Endodermal cell (in vitro differentiated cells): Measurements from ENCODE around the gene AP3S2. TPM values are rescaled to one million over a fixed set of nuclear protein-coding genes. Genes with fewer than 3 reads are reported as not detected.

ENCODE experiments used
- DNase-seq: peaks from one replicate; pipeline ENCODE4 v3.0.0-alpha.2; 2017
- H3K27ac ChIP-seq: 2 replicates; pipeline ENCODE4 v1.5.1; 2013; ENCODE audit warnings: mild to moderate bottlenecking, low read depth, low read length, moderate library complexity
- H3K27me3 ChIP-seq: 2 replicates; pipeline ENCODE4 v1.6.1; 2013; ENCODE audit warnings: mild to moderate bottlenecking, low read length, moderate library complexity; ENCODE audit not compliant: insufficient read depth, control insufficient read depth, poor library complexity, severe bottlenecking
- H3K36me3 ChIP-seq: 2 replicates; pipeline ENCODE4 v1.7.0; 2013; ENCODE audit warnings: mild to moderate bottlenecking, low read length, moderate library complexity; ENCODE audit not compliant: control insufficient read depth, insufficient read depth
- H3K4me1 ChIP-seq: one replicate; pipeline ENCODE4 v1.7.0; 2013; ENCODE audit warnings: low read length; ENCODE audit not compliant: control insufficient read depth, insufficient read depth
- H3K4me3 ChIP-seq: 2 replicates; pipeline ENCODE4 v1.5.1; 2013; ENCODE audit warnings: mild to moderate bottlenecking, low read length, moderate library complexity
- H3K9ac ChIP-seq: 2 replicates; pipeline ENCODE4 v1.6.1; 2013; ENCODE audit warnings: mild to moderate bottlenecking, low read length, moderate library complexity; ENCODE audit not compliant: poor library complexity, severe bottlenecking; ENCODE audit errors: extremely low read depth
- H3K9me3 ChIP-seq: 2 replicates; pipeline ENCODE4 v1.6.1; 2013; ENCODE audit warnings: mild to moderate bottlenecking, low read length, moderate library complexity; ENCODE audit not compliant: control insufficient read depth
- H3K27ac Mint-ChIP-seq: 2 replicates; pipeline ENCODE4 v1.8.0; 2020; ENCODE audit warnings: mixed read lengths
- H3K27me3 Mint-ChIP-seq: 2 replicates; pipeline ENCODE4 v1.8.0; 2021; ENCODE audit warnings: mild to moderate bottlenecking, mixed read lengths; ENCODE audit not compliant: insufficient read depth
- H3K36me3 Mint-ChIP-seq: 2 replicates; pipeline ENCODE4 v1.8.0; 2020; ENCODE audit warnings: low read depth, mixed read lengths
- H3K4me1 Mint-ChIP-seq: 2 replicates; pipeline ENCODE4 v1.8.0; 2020; ENCODE audit warnings: mixed read lengths
- H3K4me3 Mint-ChIP-seq: 2 replicates; pipeline ENCODE4 v1.8.0; 2020; ENCODE audit warnings: mild to moderate bottlenecking, moderate library complexity, mixed read lengths
- H3K9me3 Mint-ChIP-seq: 2 replicates; pipeline ENCODE4 v1.8.0; 2020; ENCODE audit warnings: mild to moderate bottlenecking, mixed read lengths
- CTCF ChIP-seq: fragments of 200-600 bp; sonication (generic); conservative IDR thresholded peaks from 2 replicates; pipeline ENCODE4 v1.5.0; 2021; ENCODE audit warnings: antibody characterized with exemption, mild to moderate bottlenecking
- WGBS, 2 experiments: methylation state at CpG; one replicate each; pipeline versions ENCODE4 v1.1.5 to v1.1.7; 2013; ENCODE audit warnings: missing lambda C conversion rate in 2 of 2, mixed read lengths in 1 of 2; ENCODE audit not compliant: insufficient coverage in 1 of 2, insufficient read length in 1 of 2; 5-methylcytosine and 5-hydroxymethylcytosine counted together
- total RNA-seq, 2 donors: library from RNA; stranded (reverse); fragmentation: NEBNext Ultra II Directional in 1 of 2; extraction: Animal tissue kit (Norgen Biotek cat#: 25700) in 1 of 2; gene quantifications; 2 replicates in 1 of 2; 3 replicates in 1 of 2; pipeline ENCODE4 v1.2.1, GENCODE V29; 2021

Gene AP3S2
- total RNA-seq, 2 donors from 2014 or later = 39.5 to 54.4 TPM

DNA sequence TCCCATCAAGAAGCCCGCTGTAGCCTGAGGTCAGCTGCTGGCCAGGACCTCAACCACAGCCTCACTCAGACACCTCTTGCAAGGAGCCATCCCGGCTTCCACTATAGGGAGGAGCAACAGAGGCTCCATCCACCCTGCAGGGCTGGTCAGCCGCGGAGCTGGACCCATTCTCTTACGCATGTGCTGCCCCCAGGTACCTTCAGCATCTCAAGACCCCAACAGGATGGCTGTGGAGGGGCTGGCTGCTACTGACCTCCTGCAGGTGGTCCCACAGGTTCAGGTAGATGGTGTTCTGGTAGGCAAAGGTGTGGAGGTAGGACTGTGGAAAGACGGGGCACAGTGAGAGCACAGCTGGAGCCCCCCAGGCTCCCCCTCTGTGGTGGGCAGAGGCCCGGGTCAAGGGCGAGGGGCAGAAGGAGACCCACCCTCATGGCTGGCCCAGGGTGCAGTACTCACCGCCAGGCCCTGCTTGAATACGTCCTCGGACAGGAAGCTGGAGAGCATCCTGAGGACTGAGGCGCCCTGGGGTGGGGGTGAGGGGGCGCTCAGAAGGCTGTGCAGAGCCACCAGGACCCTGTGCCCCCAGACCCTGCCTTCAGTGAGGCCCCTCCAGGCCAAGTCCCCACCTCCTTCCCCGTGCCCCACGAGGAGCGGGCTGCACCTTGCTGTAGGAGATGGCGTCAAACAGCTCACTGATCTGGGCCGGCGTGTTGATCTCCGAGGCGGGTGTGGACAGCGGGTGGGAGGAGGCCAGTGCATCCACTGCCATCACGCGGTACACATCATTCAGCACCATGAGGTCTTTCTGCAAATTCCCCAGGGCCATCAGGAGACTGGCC, 90.6 kb downstream of the AP3S2 start:
- Histone ChIP-seq H3K27ac (no peak overlapping the region), H3K9me3 (no peaks in the 10 kb centered on the region), H3K4me1 (no peaks in the 10 kb centered on the region), H3K9ac (no peak overlapping the region), H3K36me3 (no peaks in the 10 kb centered on the region), H3K27me3 (no peaks in the 10 kb centered on the region), H3K4me3 (no peak overlapping the region)
- Mint-ChIP-seq H3K36me3 (no peaks in the 10 kb centered on the region), H3K27me3 (peaks cover 10% of the 10 kb centered on the region), H3K4me3 (no peak overlapping the region), H3K27ac (no peak overlapping the region), H3K4me1 (peaks cover 3% of the 10 kb centered on the region), H3K9me3 (no peaks in the 10 kb centered on the region)
- no peak for DNase-seq
- 93 to 98% methylated on average over 12 to 24 of the region's 24 CpGs for WGBS, 2 experiments
- no peak for TF ChIP-seq CTCF

DNA sequence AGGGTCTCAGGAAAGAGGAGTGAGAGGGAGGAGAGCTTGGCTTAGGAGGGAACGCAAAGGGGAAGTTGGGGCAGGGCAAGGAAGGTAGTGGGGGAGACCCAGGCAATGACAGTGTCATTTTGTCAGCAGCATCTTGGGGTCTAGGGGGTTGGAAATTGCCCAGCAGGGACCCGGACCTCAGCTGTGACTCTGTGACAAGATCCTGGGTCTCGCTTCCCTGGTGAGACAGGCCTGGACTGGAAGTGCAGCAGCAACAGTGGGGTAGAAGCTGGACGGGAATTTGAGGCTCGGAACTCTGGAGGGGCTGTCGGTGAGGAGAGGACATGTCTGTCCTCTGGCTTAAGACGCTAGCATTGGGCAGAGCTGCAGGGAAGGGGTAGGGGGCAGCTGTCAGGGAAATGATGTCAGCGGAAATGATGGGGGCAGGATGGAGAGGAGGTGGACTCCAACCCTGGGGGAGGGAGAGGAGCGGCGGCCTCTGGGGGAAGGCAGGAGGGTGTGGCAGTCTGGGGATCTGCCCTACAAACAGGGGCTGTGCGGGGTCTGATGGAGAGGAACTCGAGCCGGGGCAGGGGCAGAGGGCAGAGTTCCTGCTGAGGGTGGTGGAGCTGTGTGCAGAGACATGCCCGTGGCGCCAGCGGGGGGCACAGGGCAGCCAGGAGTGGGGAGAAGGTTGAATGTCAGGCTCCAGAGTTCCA, 91.4 kb downstream of the AP3S2 start:
- Histone ChIP-seq H3K4me1 (no peaks in the 10 kb centered on the region), H3K27me3 (no peaks in the 10 kb centered on the region), H3K9ac (no peak overlapping the region), H3K36me3 (no peaks in the 10 kb centered on the region), H3K4me3 (no peak overlapping the region), H3K27ac (no peak overlapping the region), H3K9me3 (no peaks in the 10 kb centered on the region)
- no peak overlapping the region for H3K27ac Mint-ChIP-seq
- 86 to 89% methylated on average over 12 to 16 of the region's 16 CpGs for WGBS, 2 experiments
- TF ChIP-seq CTCF = no peak
- no peak overlapping the region for H3K4me3 Mint-ChIP-seq
- no peaks in the 10 kb centered on the region for H3K36me3 Mint-ChIP-seq
- DNase-seq = no peak
- no peaks in the 10 kb centered on the region for H3K4me1 Mint-ChIP-seq
- H3K9me3 Mint-ChIP-seq = no peaks in the 10 kb centered on the region
- H3K27me3 Mint-ChIP-seq = peaks cover 8% of the 10 kb centered on the region

- no peak for TF ChIP-seq CTCF
- Mint-ChIP-seq H3K27me3 (peaks cover 11% of the 10 kb centered on the region), H3K36me3 (no peaks in the 10 kb centered on the region), H3K4me1 (no peaks in the 10 kb centered on the region), H3K27ac (no peak overlapping the region), H3K9me3 (no peaks in the 10 kb centered on the region), H3K4me3 (no peak overlapping the region)
- no peak overlapping the region for H3K4me3 ChIP-seq
- no peak overlapping the region for H3K9ac ChIP-seq
- DNase-seq = no peak
- no peaks in the 10 kb centered on the region for H3K36me3 ChIP-seq
- H3K4me1 ChIP-seq = no peaks in the 10 kb centered on the region
- WGBS, 2 experiments = 90 to 94% methylated on average over 12 to 21 of the region's 21 CpGs
- no peaks in the 10 kb centered on the region for H3K27me3 ChIP-seq
- H3K9me3 ChIP-seq = no peaks in the 10 kb centered on the region
- H3K27ac ChIP-seq = no peak overlapping the region
These were observed 92.2 kb downstream of the AP3S2 start for GRCh38 chr15:89801471-89802195.
